Prostate gland (tissue), 2 donors: ENCODE measurements around the gene ING5. TPM values are rescaled to one million over a fixed set of nuclear protein-coding genes. Genes with fewer than 3 reads are reported as not detected.

ENCODE experiments used
- DNase-seq: peaks from one replicate; pipeline ENCODE4 v3.0.0-alpha.2; 2019; ENCODE audit warnings: low spot score
- H3K27ac ChIP-seq, 2 donors: fragments of 200-600 bp; sonication (generic); 2 replicates each; pipeline ENCODE4 v1.5.1; 2017 to 2019
- H3K27me3 ChIP-seq: fragments of 200-600 bp; sonication (generic); replicated peaks from 2 replicates; pipeline ENCODE4 v1.5.1; 2019; ENCODE audit not compliant: insufficient read depth
- H3K36me3 ChIP-seq, 2 donors: fragments of 200-600 bp; sonication (generic); 1 replicate in 1 of 2; 2 replicates in 1 of 2; pipeline versions ENCODE4 v1.5.1 to v1.8.1; 2017 to 2019
- H3K4me1 ChIP-seq: fragments of 200-600 bp; sonication (generic); replicated peaks from 2 replicates; pipeline ENCODE4 v1.5.1; 2019
- H3K4me3 ChIP-seq, 2 donors: fragments of 200-600 bp; sonication (generic); 2 replicates each; pipeline ENCODE4 v1.5.1; 2017 to 2019
- H3K9me3 ChIP-seq: fragments of 200-600 bp; sonication (generic); 2 replicates; pipeline ENCODE4 v1.5.1; 2017
- CTCF ChIP-seq, 4 experiments: fragments of 200-600 bp in 2 of 4; fragments of 450-650 bp in 2 of 4; sonication (generic) in 2 of 4; IDR thresholded peaks; 1 replicate in 3 of 4; 2 replicates in 1 of 4; pipeline ENCODE4 v1.5.1; 2016 to 2019; ENCODE audit warnings: antibody characterized with exemption in 4 of 4, mild to moderate bottlenecking in 2 of 4, moderate library complexity in 2 of 4
- POLR2A ChIP-seq: fragments of 450-650 bp; IDR thresholded peaks from one replicate; pipeline ENCODE4 v1.6.1; 2016; ENCODE audit warnings: antibody characterized with exemption, mild to moderate bottlenecking
- POLR2AphosphoS5 ChIP-seq: sonication (generic); formaldehyde crosslinking; IDR thresholded peaks from one replicate; pipeline ENCODE4 v1.6.1; 2017; ENCODE audit warnings: antibody characterized with exemption
- WGBS: methylation state at CpG from one replicate; pipeline ENCODE4 v1.1.5; 2018; 5-methylcytosine and 5-hydroxymethylcytosine counted together
- intact Hi-C: fragments of 100-400 bp; cut with DNase I; formaldehyde crosslinking; loops from one replicate; pipeline ENCODE4 v1.14.2; 2022
- total RNA-seq, 2 donors: library from RNA; depleted of rRNA; stranded (reverse); fragments of >200 nt; gene quantifications; one replicate each; pipeline ENCODE4 v1.1.0, GENCODE V29; 2016

ING5 gene
- total RNA-seq: 10 to 100 TPM; 65.6 to 84.8 TPM

GRCh38 chr2:241701399-241702154 lies at the start of gene ING5:
Gene ING5, plus strand, starts transcription at chr2:241702039. Its CDS starts 27 bp downstream, at chr2:241702066.
- Histone ChIP-seq H3K9me3 (no peaks in the 10 kb centered on the region), H3K4me1 (peaks cover 7% of the 10 kb centered on the region), H3K27me3 (no peaks in the 10 kb centered on the region), H3K36me3 (peaks cover 0 to 4% of the 10 kb centered on the region in 2 donors), H3K27ac (peak within 1 kb of the TSS; percentile 89 to 90), H3K4me3 (peak within 1 kb of the TSS; percentile 92 to 96)
- no peak for TF ChIP-seq CTCF (IDR thresholded peaks at IDR 0.05)
- TF ChIP-seq POLR2AphosphoS5: peak; percentile 3
- TF ChIP-seq POLR2A: peak; percentile 51
- WGBS: 1% methylated on average over 16 of the region's 96 CpGs
- intact Hi-C loops: loop anchor here (5.0 kb wide), 1 partner anchor 181 kb away; no protein-coding TSS in a partner anchor
- DNase-seq: peak; percentile 96

GRCh38 chr2:241652142-241652541 lies 49.7 kb upstream of the ING5 start:
- no peaks in the 10 kb centered on the region for H3K27me3 ChIP-seq
- 94% methylated on average over 9 of the region's 9 CpGs for WGBS
- TF ChIP-seq CTCF (IDR thresholded peaks at IDR 0.05) (no peak), POLR2AphosphoS5 (no peak), POLR2A (no peak)
- H3K27ac ChIP-seq: no peak overlapping the region
- no peaks in the 10 kb centered on the region for H3K4me1 ChIP-seq
- peaks cover 7 to 10% of the 10 kb centered on the region in 2 donors for H3K36me3 ChIP-seq
- intact Hi-C loops: no loop called here
- DNase-seq: no peak
- no peak overlapping the region for H3K4me3 ChIP-seq
- no peaks in the 10 kb centered on the region for H3K9me3 ChIP-seq

GRCh38 chr2:241652722-241653121 lies 49.1 kb upstream of the ING5 start:
- no peak for DNase-seq
- Histone ChIP-seq H3K36me3 (peaks cover 7 to 10% of the 10 kb centered on the region in 2 donors), H3K27ac (no peak overlapping the region), H3K4me1 (no peaks in the 10 kb centered on the region), H3K27me3 (no peaks in the 10 kb centered on the region), H3K4me3 (no peak overlapping the region), H3K9me3 (no peaks in the 10 kb centered on the region)
- WGBS: 97% methylated on average over 9 of the region's 9 CpGs
- TF ChIP-seq POLR2AphosphoS5: no peak
- TF ChIP-seq CTCF (IDR thresholded peaks at IDR 0.05): no peak
- no peak for TF ChIP-seq POLR2A
- intact Hi-C loops: no loop called here

GRCh38 chr2:241653210-241653750 lies 48.6 kb upstream of the ING5 start:
- no peak overlapping the region for H3K4me3 ChIP-seq
- H3K4me1 ChIP-seq: peaks cover 2% of the 10 kb centered on the region
- intact Hi-C loops: no loop called here
- no peaks in the 10 kb centered on the region for H3K9me3 ChIP-seq
- no peak for TF ChIP-seq CTCF (IDR thresholded peaks at IDR 0.05)
- no peak for TF ChIP-seq POLR2AphosphoS5
- no peak for TF ChIP-seq POLR2A
- H3K36me3 ChIP-seq: peaks cover 7 to 10% of the 10 kb centered on the region in 2 donors
- 97% methylated on average over 13 of the region's 13 CpGs for WGBS
- H3K27me3 ChIP-seq: no peaks in the 10 kb centered on the region
- no peak for DNase-seq
- H3K27ac ChIP-seq: no peak overlapping the region

GRCh38 chr2:241654551-241654950 lies 47.3 kb upstream of the ING5 start:
- TF ChIP-seq POLR2A: no peak
- no peak for TF ChIP-seq POLR2AphosphoS5
- no peak for TF ChIP-seq CTCF (IDR thresholded peaks at IDR 0.05)
- no peak overlapping the region for H3K27ac ChIP-seq
- intact Hi-C loops: no loop called here
- peaks cover 7 to 10% of the 10 kb centered on the region in 2 donors for H3K36me3 ChIP-seq
- no peak for DNase-seq
- no peak overlapping the region for H3K4me3 ChIP-seq
- H3K9me3 ChIP-seq: no peaks in the 10 kb centered on the region
- no peaks in the 10 kb centered on the region for H3K27me3 ChIP-seq
- 89% methylated on average over 12 of the region's 12 CpGs for WGBS
- peaks cover 3% of the 10 kb centered on the region for H3K4me1 ChIP-seq
